Naive thymus-derived CD8-positive, alpha-beta T cell (primary cell): ENCODE measurements around the gene CCDC88C. TPM values are rescaled to one million over a fixed set of nuclear protein-coding genes. Genes with fewer than 3 reads are reported as not detected.
A peak's percentile ranks its signal among the peaks of the same experiment; 100 is the strongest.

ENCODE experiments used
- ATAC-seq, 2 donors: fragments of 150-1000 bp; cut with Tn5 transposase in 1 of 2; sonication (Bioruptor Pico), chemical (Tn5 transposase) in 1 of 2; 1 replicate in 1 of 2; 2 replicates in 1 of 2; pipeline ENCODE4 v1.10.0; 2021; ENCODE audit warnings: mild to moderate bottlenecking in 2 of 2, moderate library complexity in 2 of 2
- POLR2A ChIA-PET: fragments of 350-600 bp; sonication (Branson Sonifier 250); formaldehyde crosslinking; loops from one replicate; lab custom pipeline; 2021; ENCODE audit warnings: antibody characterized with exemption; lab: Charles Lee
- DNase-seq, 10 donors: peaks; one replicate each; pipeline versions ENCODE4 v3.0.0 to v3.0.0-alpha.2; 2020 to 2022
- H3K27ac Mint-ChIP-seq, 10 donors: one replicate each; pipeline ENCODE4 v1.8.0; 2020 to 2022; ENCODE audit warnings: mild to moderate bottlenecking in 10 of 10, mixed read lengths in 10 of 10, moderate library complexity in 4 of 10, inconsistent platforms in 1 of 10
- H3K27me3 Mint-ChIP-seq, 5 donors: one replicate each; pipeline ENCODE4 v1.8.0; 2021 to 2022; ENCODE audit warnings: mixed read lengths in 5 of 5
- H3K36me3 Mint-ChIP-seq, 3 donors: one replicate each; pipeline ENCODE4 v1.8.0; 2020 to 2022; ENCODE audit warnings: mixed read lengths in 3 of 3, mild to moderate bottlenecking in 2 of 3, inconsistent platforms in 1 of 3
- H3K4me1 Mint-ChIP-seq, 4 donors: one replicate each; pipeline ENCODE4 v1.8.0; 2021 to 2022; ENCODE audit warnings: mixed read lengths in 4 of 4
- H3K4me3 Mint-ChIP-seq, 10 donors: one replicate each; pipeline ENCODE4 v1.8.0; 2020 to 2022; ENCODE audit warnings: mild to moderate bottlenecking in 10 of 10, mixed read lengths in 10 of 10, moderate library complexity in 6 of 10, inconsistent platforms in 1 of 10
- H3K9me3 Mint-ChIP-seq, 9 donors: one replicate each; pipeline ENCODE4 v1.8.0; 2020 to 2022; ENCODE audit warnings: mixed read lengths in 9 of 9, mild to moderate bottlenecking in 3 of 9, inconsistent platforms in 1 of 9, moderate library complexity in 1 of 9
- polyA plus RNA-seq, 3 donors: library from polyadenylated mRNA; unstranded; fragments of 300-500 nt; fragmentation: Illumina TruSeq; gene quantifications; one replicate each; pipeline ENCODE4 v1.2.3, GENCODE V29; 2021
- total RNA-seq, 8 experiments: library from RNA in 2 of 8; stranded (reverse) in 2 of 8; gene quantifications; one replicate each; pipeline ENCODE4 v1.2.3 and lab custom pipeline; 2021 to 2026

Gene CCDC88C
- total and polyA plus RNA-seq, 5 experiments from 2014 or later, result 23.4 to 322 (median 41.9) TPM

GRCh38 chr14:91328313-91329050 is 89.1 kb downstream of the CCDC88C start:
- Mint-ChIP-seq H3K27ac (peak overlapping the region; percentile 95 to 99 (median 98)), H3K4me1 (peaks cover 84 to 100% (median 99%) of the 10 kb centered on the region in 4 donors), H3K4me3 (peak overlapping the region in 8 of 10 donors; percentile 36 to 96 (median 43)), H3K27me3 (no peaks in the 10 kb centered on the region), H3K9me3 (no peaks in the 10 kb centered on the region), H3K36me3 (peaks cover 0 to 62% (median 8%) of the 10 kb centered on the region in 3 donors)
- POLR2A ChIA-PET, result interaction anchor here (1.2 to 18.4 kb wide), 12 partner anchors 10 to 88 kb away, joined by 4 to 408 read pairs (median 13); partner anchors contain the start of gene CCDC88C
- ATAC-seq (no peak), DNase-seq (no peak)

- Mint-ChIP-seq H3K27ac (peak overlapping the region; percentile 95 to 99 (median 98)), H3K4me1 (peaks cover 84 to 100% (median 99%) of the 10 kb centered on the region in 4 donors), H3K4me3 (peak overlapping the region in 9 of 10 donors; percentile 24 to 96 (median 71)), H3K36me3 (peaks cover 0 to 62% (median 10%) of the 10 kb centered on the region in 3 donors), H3K27me3 (no peaks in the 10 kb centered on the region), H3K9me3 (no peaks in the 10 kb centered on the region)
- no peak for ATAC-seq
- DNase-seq, result no peak
- POLR2A ChIA-PET, result interaction anchor here (0.8 to 18.4 kb wide), 13 partner anchors 11 to 88 kb away, joined by 3 to 408 read pairs (median 5); partner anchors contain the start of gene CCDC88C
Observed at GRCh38 chr14:91327661-91328312, 89.8 kb downstream of the CCDC88C start.

DNA sequence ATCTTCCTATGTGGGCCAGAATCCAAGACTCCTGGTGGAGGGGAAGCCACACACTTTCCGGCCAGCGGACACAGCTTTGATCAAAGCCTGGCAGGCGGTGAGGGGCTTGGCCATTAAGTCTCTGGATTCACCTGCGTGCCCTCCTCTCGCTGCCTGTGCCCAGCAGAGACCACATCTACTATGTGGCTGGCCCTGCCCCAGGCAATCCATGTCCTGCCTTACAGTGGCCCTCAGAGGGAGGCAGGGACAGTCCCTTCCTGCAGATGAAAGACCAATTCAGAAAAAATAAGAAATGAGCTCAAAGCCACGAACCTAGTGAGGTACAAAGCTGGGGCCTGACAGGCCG is 90.4 kb downstream of the CCDC88C start:
- H3K36me3 Mint-ChIP-seq, result peaks cover 0 to 63% (median 10%) of the 10 kb centered on the region in 3 donors
- H3K4me1 Mint-ChIP-seq, result peaks cover 78 to 99% (median 97%) of the 10 kb centered on the region in 4 donors
- peak overlapping the region in 9 of 10 donors; percentile 36 to 96 (median 71) for H3K4me3 Mint-ChIP-seq
- POLR2A ChIA-PET, result interaction anchor here (0.8 to 18.4 kb wide), 12 partner anchors 11 to 89 kb away, joined by 3 to 408 read pairs (median 6); partner anchors contain the start of gene CCDC88C
- DNase-seq (no peak), ATAC-seq (no peak)
- H3K9me3 Mint-ChIP-seq, result no peaks in the 10 kb centered on the region
- H3K27me3 Mint-ChIP-seq, result no peaks in the 10 kb centered on the region
- H3K27ac Mint-ChIP-seq, result peak overlapping the region; percentile 95 to 99 (median 98)

- POLR2A ChIA-PET, result interaction anchor here (0.5 to 18.4 kb wide), 15 partner anchors 11 to 90 kb away, joined by 3 to 408 read pairs (median 7); partner anchors contain the start of gene CCDC88C
- Mint-ChIP-seq H3K9me3 (no peaks in the 10 kb centered on the region), H3K4me1 (peaks cover 74 to 99% (median 97%) of the 10 kb centered on the region in 4 donors), H3K4me3 (peak overlapping the region; percentile 12 to 96 (median 74)), H3K27ac (peak overlapping the region; percentile 95 to 99 (median 98)), H3K27me3 (no peaks in the 10 kb centered on the region), H3K36me3 (peaks cover 0 to 64% (median 10%) of the 10 kb centered on the region in 3 donors)
- DNase-seq (peak in 1 of 10 donors; percentile 49), ATAC-seq (no peak)
Observed at GRCh38 chr14:91326514-91327249, 90.9 kb downstream of the CCDC88C start.

DNA sequence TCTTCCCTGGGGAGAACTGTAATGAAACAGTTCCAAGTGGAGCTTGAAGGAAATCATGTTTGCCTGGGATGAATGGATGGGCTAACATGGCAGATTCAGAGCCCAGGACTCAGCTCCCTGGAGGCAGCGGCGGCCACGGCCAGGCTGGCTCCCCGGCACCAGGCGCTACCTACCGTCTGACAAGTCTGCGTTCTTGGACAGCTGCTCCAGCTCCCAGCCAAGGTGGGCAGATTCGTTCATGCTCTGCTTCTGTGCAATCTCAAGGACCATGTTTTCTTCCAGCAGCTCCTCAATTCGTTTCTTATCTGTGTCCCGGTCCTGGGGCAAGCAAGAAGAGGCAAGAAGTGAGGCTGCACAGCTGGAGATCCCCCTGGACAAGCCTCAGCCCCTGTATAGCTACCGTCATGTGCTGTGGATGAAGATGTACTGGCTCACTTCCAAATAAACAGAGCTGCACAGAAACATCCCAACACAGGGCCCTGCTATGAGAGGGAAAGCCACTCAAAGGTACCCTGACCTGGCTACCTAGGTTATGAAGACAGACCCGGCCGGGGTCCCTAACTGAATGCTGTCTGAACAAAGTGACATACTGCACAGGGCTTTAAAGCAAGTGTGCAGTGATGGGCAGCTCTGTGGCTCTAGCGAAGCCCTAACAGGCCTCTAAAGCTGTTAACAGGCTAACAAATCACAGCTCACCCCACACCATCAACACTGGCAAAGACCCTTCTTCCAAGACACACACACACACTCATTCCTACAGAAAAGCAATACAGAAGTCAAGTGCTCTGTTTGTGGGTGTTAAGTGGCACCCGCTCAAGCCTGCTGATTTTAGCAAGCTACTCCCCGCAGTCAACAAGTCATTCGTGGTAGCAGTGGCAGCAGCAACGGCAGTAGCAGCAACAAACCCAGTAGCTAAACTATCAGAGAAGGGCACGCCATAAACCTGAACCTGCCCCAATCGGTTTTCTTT is 92.7 kb downstream of the CCDC88C start:
- peak overlapping the region; percentile 31 to 96 (median 82) for H3K4me3 Mint-ChIP-seq
- no peaks in the 10 kb centered on the region for H3K9me3 Mint-ChIP-seq
- ATAC-seq (peak in 1 of 2 donors; percentile 6), DNase-seq (peak in 4 of 10 donors; percentile 35 to 49 (median 40))
- peaks cover 58 to 91% (median 86%) of the 10 kb centered on the region in 4 donors for H3K4me1 Mint-ChIP-seq
- H3K27ac Mint-ChIP-seq, result peak overlapping the region; percentile 95 to 99 (median 98)
- peaks cover 0 to 69% (median 10%) of the 10 kb centered on the region in 3 donors for H3K36me3 Mint-ChIP-seq
- POLR2A ChIA-PET, result interaction anchor here (0.7 to 18.4 kb wide), 19 partner anchors 9 to 102 kb away, joined by 3 to 408 read pairs (median 8); partner anchors contain the start of gene CCDC88C
- no peaks in the 10 kb centered on the region for H3K27me3 Mint-ChIP-seq

- POLR2A ChIA-PET, result interaction anchor here (0.7 to 18.4 kb wide), 23 partner anchors 8 to 103 kb away, joined by 3 to 408 read pairs (median 5); partner anchors contain the start of gene CCDC88C
- H3K36me3 Mint-ChIP-seq, result peaks cover 0 to 73% (median 10%) of the 10 kb centered on the region in 3 donors
- H3K27me3 Mint-ChIP-seq, result no peaks in the 10 kb centered on the region
- peak overlapping the region; percentile 72 to 96 (median 83) for H3K4me3 Mint-ChIP-seq
- peak overlapping the region; percentile 95 to 99 (median 98) for H3K27ac Mint-ChIP-seq
- H3K9me3 Mint-ChIP-seq, result no peaks in the 10 kb centered on the region
- DNase-seq, result peak; percentile 88 to 96 (median 93)
- ATAC-seq, result peak; percentile 77 to 85
- H3K4me1 Mint-ChIP-seq, result peaks cover 50 to 89% (median 86%) of the 10 kb centered on the region in 4 donors
Observed at GRCh38 chr14:91323671-91324605, 93.7 kb downstream of the CCDC88C start.

- Mint-ChIP-seq H3K4me3 (peak overlapping the region; percentile 72 to 96 (median 83)), H3K4me1 (peaks cover 48 to 90% (median 85%) of the 10 kb centered on the region in 4 donors), H3K9me3 (no peaks in the 10 kb centered on the region), H3K27ac (peak overlapping the region; percentile 95 to 99 (median 98)), H3K36me3 (peaks cover 0 to 82% (median 14%) of the 10 kb centered on the region in 3 donors), H3K27me3 (no peaks in the 10 kb centered on the region)
- DNase-seq, result no peak
- ATAC-seq, result no peak
- POLR2A ChIA-PET, result interaction anchor here (0.7 to 18.4 kb wide), 19 partner anchors 7 to 104 kb away, joined by 3 to 408 read pairs (median 5); partner anchors contain the start of gene CCDC88C
Observed at GRCh38 chr14:91323031-91323430, 94.6 kb downstream of the CCDC88C start.

- Mint-ChIP-seq H3K36me3 (peaks cover 0 to 86% (median 15%) of the 10 kb centered on the region in 3 donors), H3K9me3 (no peaks in the 10 kb centered on the region), H3K27me3 (no peaks in the 10 kb centered on the region), H3K4me1 (peaks cover 48 to 90% (median 85%) of the 10 kb centered on the region in 4 donors), H3K27ac (peak overlapping the region in 9 of 10 donors; percentile 95 to 99 (median 98)), H3K4me3 (peak overlapping the region in 5 of 10 donors; percentile 81 to 96 (median 83))
- DNase-seq (no peak), ATAC-seq (no peak)
- POLR2A ChIA-PET, result interaction anchor here (0.7 to 18.4 kb wide), 13 partner anchors 7 to 102 kb away, joined by 3 to 408 read pairs (median 6); partner anchors contain the start of gene CCDC88C
Observed at GRCh38 chr14:91322623-91323022, 95.0 kb downstream of the CCDC88C start.

GRCh38 chr14:91321131-91321530 is 96.5 kb downstream of the CCDC88C start:
- peaks cover 0 to 89% (median 15%) of the 10 kb centered on the region in 3 donors for H3K36me3 Mint-ChIP-seq
- no peak for DNase-seq
- H3K27ac Mint-ChIP-seq, result peak overlapping the region in 9 of 10 donors; percentile 19 to 98 (median 89)
- no peak for ATAC-seq
- no peaks in the 10 kb centered on the region for H3K9me3 Mint-ChIP-seq
- H3K27me3 Mint-ChIP-seq, result no peaks in the 10 kb centered on the region
- POLR2A ChIA-PET, result interaction anchor here (1.1 to 18.4 kb wide), 4 partner anchors 7 to 95 kb away, joined by 3 to 408 read pairs (median 61); partner anchors contain the start of gene CCDC88C
- H3K4me3 Mint-ChIP-seq, result peak overlapping the region in 1 of 10 donors; percentile 22
- H3K4me1 Mint-ChIP-seq, result peaks cover 47 to 90% (median 85%) of the 10 kb centered on the region in 4 donors
